Measurements from ENCODE around the gene WASL. TPM values are rescaled to one million over a fixed set of nuclear protein-coding genes. Genes with fewer than 3 reads are reported as not detected.
A peak's percentile ranks its signal among the peaks of the same experiment; 100 is the strongest.
"Not testable (repeated sequence)": the region's sequence is repeated elsewhere in the genome, so short reads cannot be mapped to it uniquely, and the experiment has no call there.

WASL gene
- polyA plus RNA-seq, 1 donor from 2014 or later, result 22.5 TPM

DNA sequence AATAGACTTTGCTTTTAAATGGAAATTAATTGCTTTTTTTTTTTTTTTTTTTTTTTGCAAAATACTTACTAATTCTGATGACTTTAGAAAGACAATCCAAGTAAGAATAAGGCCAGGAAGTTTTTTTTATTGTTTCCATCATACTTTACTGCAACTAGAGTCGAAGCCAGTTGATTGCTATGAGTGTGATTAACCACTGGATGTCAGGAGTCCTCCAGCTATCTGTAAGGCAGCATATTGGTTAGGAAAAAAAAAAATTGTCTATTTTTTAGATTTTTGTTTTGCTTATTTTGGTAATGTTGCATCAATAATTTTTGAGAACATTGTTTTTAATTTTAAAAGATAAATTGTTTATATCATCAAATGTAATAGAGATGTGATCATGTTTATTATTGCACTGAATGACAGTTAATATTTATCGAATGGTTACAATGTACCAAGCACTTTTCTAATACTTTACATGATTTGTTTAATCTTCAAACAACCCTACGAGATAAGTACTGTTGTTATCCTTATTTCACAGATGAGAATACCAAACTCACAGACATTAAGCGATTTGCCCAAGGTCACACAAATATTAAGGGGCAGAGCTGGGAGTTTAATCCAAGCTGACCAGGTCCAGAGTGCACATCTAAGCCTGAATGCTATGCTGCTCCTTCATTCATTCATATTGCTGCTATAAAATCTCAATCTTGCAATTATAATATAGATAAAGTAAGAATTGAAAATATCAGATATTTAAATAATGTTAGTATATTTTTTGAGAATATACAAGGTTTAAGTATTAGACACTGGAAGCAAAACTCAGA lies 113.0 kb downstream of the WASL start:
- peak; percentile 77 for TF ChIP-seq RAD21 (conservative IDR thresholded peaks at IDR 0.05)
- TF ChIP-seq, protein P1, sequence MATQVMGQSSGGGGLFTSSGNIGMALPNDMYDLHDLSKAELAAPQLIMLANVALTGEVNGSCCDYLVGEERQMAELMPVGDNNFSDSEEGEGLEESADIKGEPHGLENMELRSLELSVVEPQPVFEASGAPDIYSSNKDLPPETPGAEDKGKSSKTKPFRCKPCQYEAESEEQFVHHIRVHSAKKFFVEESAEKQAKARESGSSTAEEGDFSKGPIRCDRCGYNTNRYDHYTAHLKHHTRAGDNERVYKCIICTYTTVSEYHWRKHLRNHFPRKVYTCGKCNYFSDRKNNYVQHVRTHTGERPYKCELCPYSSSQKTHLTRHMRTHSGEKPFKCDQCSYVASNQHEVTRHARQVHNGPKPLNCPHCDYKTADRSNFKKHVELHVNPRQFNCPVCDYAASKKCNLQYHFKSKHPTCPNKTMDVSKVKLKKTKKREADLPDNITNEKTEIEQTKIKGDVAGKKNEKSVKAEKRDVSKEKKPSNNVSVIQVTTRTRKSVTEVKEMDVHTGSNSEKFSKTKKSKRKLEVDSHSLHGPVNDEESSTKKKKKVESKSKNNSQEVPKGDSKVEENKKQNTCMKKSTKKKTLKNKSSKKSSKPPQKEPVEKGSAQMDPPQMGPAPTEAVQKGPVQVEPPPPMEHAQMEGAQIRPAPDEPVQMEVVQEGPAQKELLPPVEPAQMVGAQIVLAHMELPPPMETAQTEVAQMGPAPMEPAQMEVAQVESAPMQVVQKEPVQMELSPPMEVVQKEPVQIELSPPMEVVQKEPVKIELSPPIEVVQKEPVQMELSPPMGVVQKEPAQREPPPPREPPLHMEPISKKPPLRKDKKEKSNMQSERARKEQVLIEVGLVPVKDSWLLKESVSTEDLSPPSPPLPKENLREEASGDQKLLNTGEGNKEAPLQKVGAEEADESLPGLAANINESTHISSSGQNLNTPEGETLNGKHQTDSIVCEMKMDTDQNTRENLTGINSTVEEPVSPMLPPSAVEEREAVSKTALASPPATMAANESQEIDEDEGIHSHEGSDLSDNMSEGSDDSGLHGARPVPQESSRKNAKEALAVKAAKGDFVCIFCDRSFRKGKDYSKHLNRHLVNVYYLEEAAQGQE (IDR thresholded peaks at IDR 0.05; ENCODE audit: borderline replicate concordance), result no peak
- no peak for TF ChIP-seq MXI1 (conservative IDR thresholded peaks at IDR 0.05; ENCODE audit: poor library complexity, severe bottlenecking)
- TF ChIP-seq SMC3 (conservative IDR thresholded peaks at IDR 0.05; ENCODE audit: poor library complexity), result peak; percentile 74
- TF ChIP-seq TAF1 (IDR thresholded peaks at IDR 0.05; ENCODE audit: low read depth), result no peak
- TF ChIP-seq EZH2 (IDR thresholded peaks at IDR 0.05; ENCODE audit: borderline replicate concordance, insufficient read depth, low read length, poor library complexity, severe bottlenecking), result no peak
- no peak for TF ChIP-seq EP300 (conservative IDR thresholded peaks at IDR 0.05; ENCODE audit: poor library complexity, severe bottlenecking)
- no peak for TF ChIP-seq POLR2AphosphoS5 (IDR thresholded peaks at IDR 0.05)
- TF ChIP-seq, protein P2, sequence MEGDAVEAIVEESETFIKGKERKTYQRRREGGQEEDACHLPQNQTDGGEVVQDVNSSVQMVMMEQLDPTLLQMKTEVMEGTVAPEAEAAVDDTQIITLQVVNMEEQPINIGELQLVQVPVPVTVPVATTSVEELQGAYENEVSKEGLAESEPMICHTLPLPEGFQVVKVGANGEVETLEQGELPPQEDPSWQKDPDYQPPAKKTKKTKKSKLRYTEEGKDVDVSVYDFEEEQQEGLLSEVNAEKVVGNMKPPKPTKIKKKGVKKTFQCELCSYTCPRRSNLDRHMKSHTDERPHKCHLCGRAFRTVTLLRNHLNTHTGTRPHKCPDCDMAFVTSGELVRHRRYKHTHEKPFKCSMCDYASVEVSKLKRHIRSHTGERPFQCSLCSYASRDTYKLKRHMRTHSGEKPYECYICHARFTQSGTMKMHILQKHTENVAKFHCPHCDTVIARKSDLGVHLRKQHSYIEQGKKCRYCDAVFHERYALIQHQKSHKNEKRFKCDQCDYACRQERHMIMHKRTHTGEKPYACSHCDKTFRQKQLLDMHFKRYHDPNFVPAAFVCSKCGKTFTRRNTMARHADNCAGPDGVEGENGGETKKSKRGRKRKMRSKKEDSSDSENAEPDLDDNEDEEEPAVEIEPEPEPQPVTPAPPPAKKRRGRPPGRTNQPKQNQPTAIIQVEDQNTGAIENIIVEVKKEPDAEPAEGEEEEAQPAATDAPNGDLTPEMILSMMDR (IDR thresholded peaks at IDR 0.05; ENCODE audit: poor library complexity, severe bottlenecking), result peak; percentile 71
- no peaks in the 10 kb centered on the region for H4K20me1 ChIP-seq (ENCODE audit: insufficient read depth)
- no peaks in the 10 kb centered on the region for H3K36me3 ChIP-seq (ENCODE audit: insufficient read depth, low read length)
- no peak overlapping the region for H3K9ac ChIP-seq (ENCODE audit: low read length)
- H2AFZ ChIP-seq (ENCODE audit: low read depth, low read length), result no peak overlapping the region
- H3K27ac ChIP-seq (ENCODE audit: low read length), result no peak overlapping the region
- H3K27me3 ChIP-seq (ENCODE audit: insufficient read depth, low read depth, low read length), result no peaks in the 10 kb centered on the region
- no peak overlapping the region for H3K4me3 ChIP-seq (ENCODE audit: low read length)
- no peaks in the 10 kb centered on the region for H3K9me2 ChIP-seq (ENCODE audit: insufficient read depth, low read length)
- no peaks in the 10 kb centered on the region for H3F3A ChIP-seq (ENCODE audit: insufficient read depth, low read length, poor library complexity, severe bottlenecking)
- H3K79me2 ChIP-seq (replicated peaks; ENCODE audit: insufficient read depth, low read length), result no peaks in the 10 kb centered on the region
- H3K9me3 ChIP-seq (ENCODE audit: low read length), result no peaks in the 10 kb centered on the region
- H3K4me2 ChIP-seq (ENCODE audit: low read length), result no peak overlapping the region

DNA sequence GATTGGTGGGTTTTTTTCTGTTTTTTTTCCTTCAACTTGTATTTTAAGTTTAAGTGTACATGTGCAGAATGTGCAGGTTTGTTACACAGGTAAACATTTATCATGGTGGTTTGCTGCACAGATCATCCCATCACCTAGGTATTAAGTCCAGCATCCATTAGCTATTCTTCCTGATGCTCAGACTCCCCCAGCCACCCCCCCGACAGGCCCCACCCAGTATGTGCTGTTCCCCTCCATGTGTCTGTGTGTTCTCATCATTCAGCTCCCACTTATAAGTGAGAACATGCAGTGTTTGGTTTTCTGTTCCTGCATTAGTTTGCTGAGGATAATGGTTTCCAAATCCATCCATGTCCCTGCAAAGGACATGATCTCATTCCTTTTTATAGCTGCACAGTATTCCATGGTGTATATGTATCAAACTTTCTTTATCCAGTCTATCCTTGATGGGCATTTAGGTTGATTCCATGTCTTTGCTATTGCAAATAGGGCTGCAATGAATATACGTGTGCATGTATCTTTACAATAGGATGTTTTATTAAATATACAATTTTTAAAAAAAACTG lies 114.7 kb downstream of the WASL start:
- not testable (repeated sequence) for H3F3A ChIP-seq (ENCODE audit: insufficient read depth, low read length, poor library complexity, severe bottlenecking); H4K20me1 ChIP-seq (ENCODE audit: insufficient read depth); H3K9me3 ChIP-seq (ENCODE audit: low read length); H3K27ac ChIP-seq (ENCODE audit: low read length); H3K27me3 ChIP-seq (ENCODE audit: insufficient read depth, low read depth, low read length); H3K4me2 ChIP-seq (ENCODE audit: low read length); H3K36me3 ChIP-seq (ENCODE audit: insufficient read depth, low read length); H3K9ac ChIP-seq (ENCODE audit: low read length); H3K4me3 ChIP-seq (ENCODE audit: low read length); H2AFZ ChIP-seq (ENCODE audit: low read depth, low read length); H3K79me2 ChIP-seq (replicated peaks; ENCODE audit: insufficient read depth, low read length); H3K9me2 ChIP-seq (ENCODE audit: insufficient read depth, low read length)

Measured in neural cell (in vitro differentiated cells).